Psoas muscle (tissue), 8 donors: ENCODE results near the gene NEK6. TPM values are rescaled to one million over a fixed set of nuclear protein-coding genes. Genes with fewer than 3 reads are reported as not detected.

Source experiments
- ATAC-seq, 4 donors: fragments of 200-7000 bp; cut with Tn5 transposase; one replicate each; pipeline ENCODE4 v1.9.1; 2020; ENCODE audit warnings: moderate library complexity in 3 of 4, mild to moderate bottlenecking in 2 of 4
- DNase-seq, 2 donors: peaks; one replicate each; pipeline ENCODE4 v3.0.0-alpha.2; 2020
- H3K27ac ChIP-seq: fragments of 200-600 bp; one replicate; pipeline ENCODE4 v1.8.0; 2022
- H3K27me3 ChIP-seq, 3 donors: fragments of 200-600 bp in 1 of 3; one replicate each; pipeline versions ENCODE4 v1.6.1 to v1.8.0; 2013 to 2022; ENCODE audit warnings: low read length in 2 of 3, mild to moderate bottlenecking in 2 of 3, moderate library complexity in 1 of 3; ENCODE audit not compliant: insufficient read depth in 3 of 3
- H3K36me3 ChIP-seq, 2 donors: fragments of 200-600 bp in 1 of 2; one replicate each; pipeline versions ENCODE4 v1.6.1 to v1.8.0; 2013 to 2022; ENCODE audit warnings: low read depth in 1 of 2, mild to moderate bottlenecking in 1 of 2, moderate library complexity in 1 of 2; ENCODE audit not compliant: insufficient read depth in 1 of 2
- H3K4me1 ChIP-seq: fragments of 200-600 bp; one replicate; pipeline ENCODE4 v1.8.0; 2022
- H3K4me3 ChIP-seq: fragments of 200-600 bp; one replicate; pipeline ENCODE4 v1.8.0; 2022; ENCODE audit warnings: mild to moderate bottlenecking
- H3K9me3 ChIP-seq: fragments of 200-600 bp; one replicate; pipeline ENCODE4 v1.8.0; 2022
- WGBS, 3 donors: extraction: QIAGEN DNeasy Blood & Tissue Kit; methylation state at CpG; one replicate each; pipeline versions ENCODE4 v1.1.6 to v1.1.7; 2013; 5-methylcytosine and 5-hydroxymethylcytosine counted together
- intact Hi-C, 2 donors: fragments of 100-400 bp; cut with DNase I; formaldehyde crosslinking; loops; one replicate each; pipeline versions ENCODE4 v1.11.0 to v1.14.2; 2022
- polyA plus RNA-seq, 3 donors: library from polyadenylated mRNA; stranded (reverse); fragments of 200-250 nt; gene quantifications; one replicate each; pipeline ENCODE4 v1.2.3, GENCODE V29; 2013
- total RNA-seq, 4 donors: library from RNA; stranded (reverse); fragmentation: NEBNext Ultra II Directional in 2 of 4; extraction: Animal tissue kit (Norgen Biotek cat#: 25700) in 2 of 4; gene quantifications; one replicate each; pipeline versions ENCODE4 v1.2.1 to v1.2.4, GENCODE V29; 2021 to 2023
- TF ChIP-seq, protein P1 (sequence below): fragments of 200-600 bp; IDR thresholded peaks from one replicate; pipeline ENCODE4 v1.8.0; 2022; ENCODE audit warnings: antibody characterized with exemption
- donor health status: healthy with polysubstance abuse.
- donor health status: DM: no; HTN: no; CAD: no; lungs with moderate emphysema.
- donor health status: Bipolar disorder and iron deficiency.
- donor health status: healthy.
- donor health status: DM: yes; HTN: yes; CAD: no.
- donor health status: DM: no; HTN: no; CAD: no.
- donor health status: DM: no; HTN: no; CAD: no.
- donor health status: DM: yes; HTN: yes; CAD: no.

The NEK6 gene
- total and polyA plus RNA-seq, 7 donors, result 2.0 to 16.0 (median 5.3) TPM

- H3K27ac ChIP-seq, result no peak overlapping the region
These were observed 136.4 kb downstream of the NEK6 start for GRCh38 chr9:124394167-124394566.

DNA sequence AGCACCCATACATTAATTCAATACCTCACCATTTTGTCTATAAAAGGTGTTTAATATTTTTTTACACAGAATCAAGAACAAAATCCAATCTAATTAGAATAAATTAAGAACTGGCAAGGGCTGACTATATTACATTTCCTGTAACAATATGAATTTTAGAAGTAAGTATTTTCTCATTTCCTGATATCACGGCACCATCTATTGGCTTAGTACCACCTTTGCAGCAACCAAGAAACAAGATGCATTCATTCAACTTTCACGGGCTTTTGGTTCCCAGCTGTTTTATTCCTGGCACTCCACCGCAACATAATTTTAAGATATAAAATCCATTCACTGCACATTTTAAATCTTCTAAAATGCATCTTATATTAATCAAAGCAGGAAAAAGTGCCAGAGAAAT, 136.8 kb downstream of the NEK6 start:
- H3K4me3 ChIP-seq, result no peak overlapping the region
- no peak for DNase-seq
- WGBS, 3 donors, result 62 to 72% (median 69%) methylated on average over 3 of the region's 3 CpGs
- peaks cover 80% of the 10 kb centered on the region for H3K4me1 ChIP-seq
- no peak overlapping the region for H3K27ac ChIP-seq
- H3K27me3 ChIP-seq, result no peaks in the 10 kb centered on the region
- TF ChIP-seq, protein P1, sequence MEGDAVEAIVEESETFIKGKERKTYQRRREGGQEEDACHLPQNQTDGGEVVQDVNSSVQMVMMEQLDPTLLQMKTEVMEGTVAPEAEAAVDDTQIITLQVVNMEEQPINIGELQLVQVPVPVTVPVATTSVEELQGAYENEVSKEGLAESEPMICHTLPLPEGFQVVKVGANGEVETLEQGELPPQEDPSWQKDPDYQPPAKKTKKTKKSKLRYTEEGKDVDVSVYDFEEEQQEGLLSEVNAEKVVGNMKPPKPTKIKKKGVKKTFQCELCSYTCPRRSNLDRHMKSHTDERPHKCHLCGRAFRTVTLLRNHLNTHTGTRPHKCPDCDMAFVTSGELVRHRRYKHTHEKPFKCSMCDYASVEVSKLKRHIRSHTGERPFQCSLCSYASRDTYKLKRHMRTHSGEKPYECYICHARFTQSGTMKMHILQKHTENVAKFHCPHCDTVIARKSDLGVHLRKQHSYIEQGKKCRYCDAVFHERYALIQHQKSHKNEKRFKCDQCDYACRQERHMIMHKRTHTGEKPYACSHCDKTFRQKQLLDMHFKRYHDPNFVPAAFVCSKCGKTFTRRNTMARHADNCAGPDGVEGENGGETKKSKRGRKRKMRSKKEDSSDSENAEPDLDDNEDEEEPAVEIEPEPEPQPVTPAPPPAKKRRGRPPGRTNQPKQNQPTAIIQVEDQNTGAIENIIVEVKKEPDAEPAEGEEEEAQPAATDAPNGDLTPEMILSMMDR, result no peak
- peaks cover 0 to 12% of the 10 kb centered on the region in 2 donors for H3K36me3 ChIP-seq
- no peaks in the 10 kb centered on the region for H3K9me3 ChIP-seq
- intact Hi-C loops, result loop anchor here in 1 of 2 donors (10.0 kb wide), 1 partner anchor 270 kb away; no protein-coding TSS in a partner anchor
- no peak for ATAC-seq

More at GRCh38 chr9:124394167-124394566, 136.4 kb downstream of the NEK6 start:
- ATAC-seq (no peak), DNase-seq (no peak)
- H3K4me1 ChIP-seq, result peaks cover 77% of the 10 kb centered on the region
- intact Hi-C loops, result loop anchor here in 1 of 2 donors (10.0 kb wide), 1 partner anchor 269 kb away; no protein-coding TSS in a partner anchor
- TF ChIP-seq, protein P1, result no peak
- H3K9me3 ChIP-seq, result no peaks in the 10 kb centered on the region
- peaks cover 0 to 12% of the 10 kb centered on the region in 2 donors for H3K36me3 ChIP-seq
- H3K27me3 ChIP-seq, result no peaks in the 10 kb centered on the region
- no peak overlapping the region for H3K4me3 ChIP-seq
- WGBS, 3 donors, result 69 to 84% (median 78%) methylated on average over 2 of the region's 2 CpGs

DNA sequence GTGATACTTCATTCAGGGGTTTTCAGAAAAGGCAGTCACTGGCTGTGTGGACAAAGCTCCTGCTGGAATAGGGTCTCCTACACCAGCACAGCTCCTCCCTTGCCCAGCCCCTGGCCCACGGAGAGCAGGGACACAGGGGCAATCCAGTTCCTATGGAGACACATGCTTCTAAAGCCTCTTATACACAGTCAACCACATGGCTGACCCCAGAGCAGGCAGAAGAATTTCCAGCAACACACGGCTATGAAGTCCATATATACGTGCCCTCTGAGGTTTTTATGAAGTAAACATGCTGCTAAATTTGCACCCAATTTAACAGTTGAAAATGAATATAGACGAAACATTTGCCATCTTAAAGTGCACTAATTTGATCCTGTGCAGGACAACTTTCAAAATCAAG, 138.1 kb downstream of the NEK6 start:
- ATAC-seq, result no peak
- H3K27me3 ChIP-seq, result no peaks in the 10 kb centered on the region
- no peak for DNase-seq
- no peak overlapping the region for H3K27ac ChIP-seq
- peaks cover 86% of the 10 kb centered on the region for H3K4me1 ChIP-seq
- peaks cover 0 to 14% of the 10 kb centered on the region in 2 donors for H3K36me3 ChIP-seq
- intact Hi-C loops, result loop anchor here in 1 of 2 donors (10.0 kb wide), 1 partner anchor 271 kb away; no protein-coding TSS in a partner anchor
- WGBS, 3 donors, result 85 to 92% (median 90%) methylated on average over 4 of the region's 4 CpGs
- TF ChIP-seq, protein P1, result no peak
- no peaks in the 10 kb centered on the region for H3K9me3 ChIP-seq
- H3K4me3 ChIP-seq, result no peak overlapping the region

GRCh38 chr9:124398191-124398935, 140.6 kb downstream of the NEK6 start:
- H3K27ac ChIP-seq, result peak overlapping the region; percentile 86
- 56 to 72% (median 64%) methylated on average over 8 of the region's 8 CpGs for WGBS, 3 donors
- DNase-seq, result no peak
- no peaks in the 10 kb centered on the region for H3K9me3 ChIP-seq
- intact Hi-C loops, result loop anchor here in 1 of 2 donors (10.0 kb wide), 1 partner anchor 274 kb away; no protein-coding TSS in a partner anchor
- H3K27me3 ChIP-seq, result no peaks in the 10 kb centered on the region
- H3K4me3 ChIP-seq, result no peak overlapping the region
- TF ChIP-seq, protein P1, result no peak
- peaks cover 3 to 38% of the 10 kb centered on the region in 2 donors for H3K36me3 ChIP-seq
- no peak for ATAC-seq
- peaks cover 70% of the 10 kb centered on the region for H3K4me1 ChIP-seq
